Measurements from ENCODE around the gene TLR1.

Gene TLR1

DNA sequence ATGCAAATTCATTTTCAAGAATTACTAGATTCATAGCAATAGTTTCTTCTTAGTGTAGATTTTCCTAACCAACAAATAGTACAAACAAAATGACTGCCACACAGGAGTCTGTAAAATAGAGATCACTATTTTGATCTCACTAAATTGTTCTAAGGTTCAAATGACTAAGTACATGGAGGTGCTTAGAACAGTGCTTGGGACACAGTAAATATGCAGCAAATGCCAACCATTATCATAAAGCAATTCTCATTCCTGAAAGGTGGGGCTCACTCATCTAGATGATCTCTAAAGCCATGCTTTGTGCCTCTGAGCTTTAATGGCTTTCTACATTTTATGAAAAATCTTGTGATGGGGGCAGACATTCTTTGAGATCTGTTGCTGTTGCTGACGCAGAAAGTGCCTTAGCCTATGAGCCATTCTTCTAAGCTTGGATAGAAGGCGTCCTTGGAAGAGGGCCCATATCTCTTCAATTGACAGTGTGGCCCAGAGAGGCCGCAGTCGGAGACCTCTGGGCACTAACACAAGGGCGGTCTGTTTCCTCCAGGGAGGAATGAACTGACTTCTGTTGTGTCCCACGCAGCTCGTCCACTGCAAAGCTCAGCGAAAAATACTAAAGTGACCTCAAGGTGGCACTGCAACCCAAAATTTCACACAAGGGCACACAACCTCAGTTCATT, 45.3 kb downstream of the TLR1 start:
- Histone ChIP-seq H3K27me3 (ENCODE audit: insufficient read depth, low read length, poor library complexity) (no peaks in the 10 kb centered on the region), H3K79me2 (ENCODE audit: insufficient read depth, low read length) (no peaks in the 10 kb centered on the region), H3K36me3 (ENCODE audit: insufficient read depth, low read length) (no peaks in the 10 kb centered on the region), H3K4me2 (ENCODE audit: insufficient read depth, low read length) (no peak overlapping the region), H3K9ac (ENCODE audit: low read depth, low read length) (no peak overlapping the region), H3K4me3 (ENCODE audit: low read depth in 1 of 2, low read length in 2 of 2) (no peak overlapping the region), H2AFZ (ENCODE audit: low read depth, low read length) (no peak overlapping the region), H4K20me1 (ENCODE audit: insufficient read depth, low read length) (no peaks in the 10 kb centered on the region), H3K4me1 (ENCODE audit: insufficient read depth, low read length) (no peaks in the 10 kb centered on the region), H3K27ac (ENCODE audit: low read length) (no peak overlapping the region), H3K9me3 (ENCODE audit: insufficient read depth, low read length, severe bottlenecking) (no peaks in the 10 kb centered on the region)
- ATAC-seq (ENCODE audit: insufficient read depth, low read depth) (peak; percentile 89), DNase-seq (peak; percentile 60)
- TF ChIP-seq, protein P1, sequence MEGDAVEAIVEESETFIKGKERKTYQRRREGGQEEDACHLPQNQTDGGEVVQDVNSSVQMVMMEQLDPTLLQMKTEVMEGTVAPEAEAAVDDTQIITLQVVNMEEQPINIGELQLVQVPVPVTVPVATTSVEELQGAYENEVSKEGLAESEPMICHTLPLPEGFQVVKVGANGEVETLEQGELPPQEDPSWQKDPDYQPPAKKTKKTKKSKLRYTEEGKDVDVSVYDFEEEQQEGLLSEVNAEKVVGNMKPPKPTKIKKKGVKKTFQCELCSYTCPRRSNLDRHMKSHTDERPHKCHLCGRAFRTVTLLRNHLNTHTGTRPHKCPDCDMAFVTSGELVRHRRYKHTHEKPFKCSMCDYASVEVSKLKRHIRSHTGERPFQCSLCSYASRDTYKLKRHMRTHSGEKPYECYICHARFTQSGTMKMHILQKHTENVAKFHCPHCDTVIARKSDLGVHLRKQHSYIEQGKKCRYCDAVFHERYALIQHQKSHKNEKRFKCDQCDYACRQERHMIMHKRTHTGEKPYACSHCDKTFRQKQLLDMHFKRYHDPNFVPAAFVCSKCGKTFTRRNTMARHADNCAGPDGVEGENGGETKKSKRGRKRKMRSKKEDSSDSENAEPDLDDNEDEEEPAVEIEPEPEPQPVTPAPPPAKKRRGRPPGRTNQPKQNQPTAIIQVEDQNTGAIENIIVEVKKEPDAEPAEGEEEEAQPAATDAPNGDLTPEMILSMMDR (IDR thresholded peaks at IDR 0.05; ENCODE audit: borderline replicate concordance, extremely low read depth, low read length, poor library complexity, severe bottlenecking): peak; percentile 75
- TF ChIP-seq EZH2 (IDR thresholded peaks at IDR 0.05; ENCODE audit: borderline replicate concordance, low read depth, low read length, severe bottlenecking): no peak

DNA sequence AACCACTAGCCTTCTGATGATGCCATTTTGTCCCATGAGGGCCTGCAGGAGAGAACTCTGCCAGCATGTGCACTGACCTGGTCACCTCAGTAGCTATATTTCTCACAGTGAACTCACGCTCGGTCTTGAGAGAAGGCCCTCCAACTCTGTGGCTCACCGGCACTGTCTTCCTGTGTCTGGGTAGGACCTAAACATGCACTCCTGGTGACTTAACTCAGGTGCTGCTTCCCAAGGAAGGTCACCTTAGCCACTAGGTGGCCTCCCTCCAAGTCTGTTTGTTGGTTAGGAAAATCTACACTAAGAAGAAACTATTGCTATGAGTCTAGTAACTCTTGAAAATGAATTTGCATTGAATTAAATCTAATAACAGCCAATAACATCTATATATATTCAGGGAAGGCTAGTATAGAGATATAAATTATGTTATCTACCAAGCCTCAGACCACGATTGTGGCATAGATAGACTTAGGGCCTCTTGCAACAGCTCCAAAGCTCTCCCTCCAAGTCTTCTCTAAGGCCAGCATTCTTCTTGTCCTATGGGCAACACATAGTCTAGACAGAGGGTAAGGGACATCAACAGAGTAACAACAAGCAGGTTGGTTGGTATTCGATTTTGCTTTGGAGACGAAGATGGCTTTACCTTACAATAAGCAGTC, 46.5 kb downstream of the TLR1 start:
- Histone ChIP-seq H3K9me3 (ENCODE audit: insufficient read depth, low read length, severe bottlenecking) (no peaks in the 10 kb centered on the region), H3K4me2 (ENCODE audit: insufficient read depth, low read length) (no peak overlapping the region), H3K27ac (ENCODE audit: low read length) (no peak overlapping the region), H3K4me3 (ENCODE audit: low read depth in 1 of 2, low read length in 2 of 2) (no peak overlapping the region), H3K36me3 (ENCODE audit: insufficient read depth, low read length) (no peaks in the 10 kb centered on the region), H3K79me2 (ENCODE audit: insufficient read depth, low read length) (no peaks in the 10 kb centered on the region), H3K27me3 (ENCODE audit: insufficient read depth, low read length, poor library complexity) (no peaks in the 10 kb centered on the region), H2AFZ (ENCODE audit: low read depth, low read length) (no peak overlapping the region), H3K4me1 (ENCODE audit: insufficient read depth, low read length) (no peaks in the 10 kb centered on the region), H3K9ac (ENCODE audit: low read depth, low read length) (no peak overlapping the region), H4K20me1 (ENCODE audit: insufficient read depth, low read length) (no peaks in the 10 kb centered on the region)
- TF ChIP-seq EZH2 (IDR thresholded peaks at IDR 0.05; ENCODE audit: borderline replicate concordance, low read depth, low read length, severe bottlenecking): no peak
- TF ChIP-seq, protein P1 (IDR thresholded peaks at IDR 0.05; ENCODE audit: borderline replicate concordance, extremely low read depth, low read length, poor library complexity, severe bottlenecking): peak; percentile 53
- DNase-seq (no peak), ATAC-seq (ENCODE audit: insufficient read depth, low read depth) (no peak)

DNA sequence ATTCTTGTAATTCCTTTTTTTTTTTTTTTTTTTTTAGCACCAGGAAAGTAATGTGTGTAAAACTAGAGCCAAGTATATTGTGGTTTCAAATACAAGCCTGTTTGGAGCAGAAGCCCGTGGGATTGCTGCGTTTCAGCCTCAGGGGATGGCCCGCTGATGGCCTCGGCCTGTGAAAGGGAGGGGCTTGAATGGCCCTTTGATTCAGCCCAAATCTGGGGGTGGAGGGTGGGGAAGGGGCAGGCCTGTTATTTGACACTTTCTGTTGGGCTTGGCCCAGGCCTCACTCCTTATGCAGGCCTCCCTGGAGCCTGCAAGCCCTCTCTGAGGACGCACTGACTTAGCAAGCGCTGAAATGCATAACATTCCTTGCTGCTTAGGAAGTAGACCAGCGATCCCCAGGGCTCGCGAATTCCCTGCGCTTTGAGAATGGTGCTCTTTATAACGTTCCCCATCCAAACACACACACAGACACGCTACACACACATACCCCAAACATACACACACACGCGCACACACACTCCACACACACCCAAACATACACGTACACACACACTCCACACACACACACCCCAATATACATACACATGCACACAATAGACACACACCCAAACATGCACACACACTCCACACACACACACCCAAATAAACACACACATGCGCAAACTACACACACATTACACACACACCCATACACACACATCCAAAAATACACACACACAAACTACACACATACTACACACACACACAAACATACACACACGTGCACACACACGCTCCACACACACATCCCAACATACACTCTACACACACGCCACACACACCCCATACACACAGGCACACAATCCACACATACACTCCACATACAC, 51.4 kb downstream of the TLR1 start:
- no peak overlapping the region for H3K4me3 ChIP-seq (ENCODE audit: low read depth in 1 of 2, low read length in 2 of 2)
- H3K36me3 ChIP-seq (ENCODE audit: insufficient read depth, low read length): no peaks in the 10 kb centered on the region
- no peaks in the 10 kb centered on the region for H3K9me3 ChIP-seq (ENCODE audit: insufficient read depth, low read length, severe bottlenecking)
- DNase-seq (peak; percentile 7), ATAC-seq (ENCODE audit: insufficient read depth, low read depth) (peak; percentile 40; the same call in 1 of the 3 replicates)
- no peak for TF ChIP-seq EZH2 (IDR thresholded peaks at IDR 0.05; ENCODE audit: borderline replicate concordance, low read depth, low read length, severe bottlenecking)
- TF ChIP-seq, protein P1 (IDR thresholded peaks at IDR 0.05; ENCODE audit: borderline replicate concordance, extremely low read depth, low read length, poor library complexity, severe bottlenecking): no peak
- no peak overlapping the region for H3K9ac ChIP-seq (ENCODE audit: low read depth, low read length)
- H3K4me2 ChIP-seq (ENCODE audit: insufficient read depth, low read length): no peak overlapping the region
- H2AFZ ChIP-seq (ENCODE audit: low read depth, low read length): no peak overlapping the region
- no peaks in the 10 kb centered on the region for H4K20me1 ChIP-seq (ENCODE audit: insufficient read depth, low read length)
- H3K4me1 ChIP-seq (ENCODE audit: insufficient read depth, low read length): no peaks in the 10 kb centered on the region
- H3K79me2 ChIP-seq (ENCODE audit: insufficient read depth, low read length): no peaks in the 10 kb centered on the region
- H3K27ac ChIP-seq (ENCODE audit: low read length): no peak overlapping the region
- no peaks in the 10 kb centered on the region for H3K27me3 ChIP-seq (ENCODE audit: insufficient read depth, low read length, poor library complexity)

All from DND-41 (cell line).